SIG-M5 (cell line): ENCODE results near the gene SYMPK.
A peak's percentile ranks its signal among the peaks of the same experiment; 100 is the strongest.
"Not testable (repeated sequence)": the region's sequence is repeated elsewhere in the genome, so short reads cannot be mapped to it uniquely, and the experiment has no call there.

Experiments
- DNase-seq: peaks from one replicate; lab custom pipeline; 2025; lab: John Stamatoyannopoulos, UW

The SYMPK gene

DNA sequence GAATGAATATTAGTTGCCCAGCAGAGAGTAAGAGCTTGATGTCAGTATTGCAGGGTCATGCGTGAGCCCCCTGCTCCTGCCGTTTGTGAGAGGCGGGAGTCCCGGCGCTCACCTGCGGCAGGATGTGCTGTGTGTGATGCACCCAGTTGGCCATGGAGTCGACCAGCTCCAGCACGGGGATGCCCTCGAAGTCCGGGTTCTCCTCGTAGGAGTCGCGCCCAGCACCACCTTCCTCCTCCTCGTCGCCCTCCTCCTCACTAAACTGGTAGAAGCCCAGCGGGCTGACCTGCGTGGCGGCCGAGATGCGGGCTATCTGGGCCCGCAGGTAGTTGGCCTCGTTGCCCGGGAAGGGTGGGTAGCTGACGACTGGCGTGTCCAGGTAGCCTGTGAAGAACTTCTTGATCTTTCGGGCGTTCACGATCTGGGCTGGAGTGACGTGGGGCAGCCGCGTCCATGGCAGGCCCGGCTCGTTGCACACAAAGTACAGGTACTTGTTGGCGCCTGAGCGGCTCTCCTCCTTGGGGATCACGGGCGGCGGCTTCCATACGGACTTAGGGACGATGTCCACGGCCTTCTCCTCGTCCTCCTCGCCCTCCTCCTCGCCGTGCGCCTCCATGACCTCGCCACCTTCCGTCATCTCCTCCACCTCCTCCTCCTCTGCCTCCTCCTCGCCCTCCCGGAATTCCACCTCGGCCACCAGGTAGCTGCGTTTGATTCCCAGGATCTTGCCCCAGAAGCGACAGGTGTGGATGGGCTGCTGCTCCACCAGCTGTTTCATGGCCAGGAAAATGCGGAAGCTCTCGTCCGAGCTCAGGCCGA is 58.6 kb downstream of the SYMPK start:
- no peak for DNase-seq

- no peak for DNase-seq
These were observed 61.3 kb downstream of the SYMPK start for GRCh38 chr19:45801603-45802175.

DNA sequence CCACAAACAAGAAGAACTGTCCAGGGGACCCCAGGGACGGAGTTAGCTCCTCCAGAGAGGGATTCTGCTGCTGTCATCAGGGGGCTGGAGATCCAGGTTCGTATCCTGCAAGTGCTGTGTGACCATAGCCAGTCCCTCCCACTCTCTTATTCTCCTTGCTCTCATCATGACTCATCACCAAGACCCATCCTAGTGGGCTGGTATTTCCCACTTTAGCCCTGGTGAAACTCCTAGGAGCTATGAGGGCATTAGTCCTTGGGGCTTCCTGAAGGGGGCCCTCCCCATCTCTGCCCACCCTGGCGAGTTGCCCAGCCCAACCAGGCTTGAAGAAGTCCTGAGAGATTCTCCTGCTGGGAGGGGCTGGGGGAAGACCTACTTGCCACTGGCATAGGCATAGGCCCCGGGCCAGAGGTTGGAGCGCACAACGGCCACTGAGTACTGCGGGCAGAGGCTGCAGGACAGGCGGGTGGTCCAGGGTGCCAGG is 62.8 kb downstream of the SYMPK start:
- DNase-seq = no peak

GRCh38 chr19:45799541-45799940 is 63.4 kb downstream of the SYMPK start:
- not testable (repeated sequence) for DNase-seq

- no peak for DNase-seq
These were observed 63.9 kb downstream of the SYMPK start for GRCh38 chr19:45798995-45799517.

GRCh38 chr19:45794627-45795026 is 68.3 kb downstream of the SYMPK start:
- DNase-seq = no peak

DNA sequence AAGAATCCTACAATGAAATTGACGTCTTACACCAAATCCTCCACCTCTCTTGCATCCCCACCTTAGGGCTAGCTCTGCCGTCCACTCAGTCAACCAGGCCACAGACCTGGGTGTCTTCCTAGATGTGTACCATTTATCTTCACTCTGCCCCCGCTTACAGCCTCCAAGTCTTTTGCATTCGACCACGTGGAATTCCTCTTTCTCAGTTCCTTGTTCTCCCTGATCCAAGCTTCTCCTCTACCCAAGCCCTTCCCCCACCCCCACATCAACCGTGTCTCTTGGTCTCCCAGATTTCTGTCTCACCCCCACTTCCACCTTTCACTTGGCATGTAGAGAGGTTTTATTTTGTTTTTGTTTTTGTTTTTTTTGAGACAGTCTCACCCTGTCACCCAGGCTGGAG is 69.1 kb downstream of the SYMPK start:
- no peak for DNase-seq

GRCh38 chr19:45793178-45793564 is 69.8 kb downstream of the SYMPK start:
- DNase-seq = no peak

- DNase-seq = peak; percentile 39
These were observed 70.3 kb downstream of the SYMPK start, which contains the start of gene DMWD for GRCh38 chr19:45792470-45793177. Gene DMWD (minus strand): TSS chr19:45792845. CDS start chr19:45792756, 89 bp downstream.

DNA sequence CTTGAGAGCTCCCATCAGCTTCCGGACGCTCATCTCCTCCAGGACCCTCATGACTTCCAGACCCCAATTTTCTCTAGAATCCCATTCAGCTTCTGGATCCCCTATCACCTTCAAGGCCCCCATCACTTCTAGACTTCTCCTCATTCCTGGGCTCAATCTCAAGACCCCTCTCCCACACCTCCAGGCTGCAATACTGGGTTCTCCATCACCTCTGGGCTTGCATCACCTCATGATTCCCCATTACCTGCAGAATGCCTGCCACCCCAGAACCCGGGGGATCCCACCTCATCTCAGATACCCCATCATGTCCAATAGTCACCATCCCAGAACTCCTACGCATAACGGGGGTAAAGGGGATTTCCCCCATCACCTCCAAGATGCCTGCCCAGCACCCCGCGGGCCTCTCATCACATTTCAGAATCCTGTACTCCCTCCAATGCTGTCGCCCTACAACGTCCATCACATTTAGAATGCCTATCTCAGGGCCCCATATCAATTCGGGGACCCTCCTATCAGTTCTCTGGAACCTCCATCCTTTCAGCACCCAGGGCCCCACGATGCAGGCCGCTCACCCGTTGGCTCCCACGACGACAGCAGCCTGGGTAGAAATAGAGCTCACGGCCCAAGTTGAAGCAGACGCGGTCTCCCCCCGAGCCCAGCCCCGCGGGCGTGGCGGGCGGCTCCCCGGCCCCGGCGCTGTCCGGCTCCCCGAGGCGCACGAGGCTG is 71.0 kb downstream of the SYMPK start:
- no peak for DNase-seq

DNA sequence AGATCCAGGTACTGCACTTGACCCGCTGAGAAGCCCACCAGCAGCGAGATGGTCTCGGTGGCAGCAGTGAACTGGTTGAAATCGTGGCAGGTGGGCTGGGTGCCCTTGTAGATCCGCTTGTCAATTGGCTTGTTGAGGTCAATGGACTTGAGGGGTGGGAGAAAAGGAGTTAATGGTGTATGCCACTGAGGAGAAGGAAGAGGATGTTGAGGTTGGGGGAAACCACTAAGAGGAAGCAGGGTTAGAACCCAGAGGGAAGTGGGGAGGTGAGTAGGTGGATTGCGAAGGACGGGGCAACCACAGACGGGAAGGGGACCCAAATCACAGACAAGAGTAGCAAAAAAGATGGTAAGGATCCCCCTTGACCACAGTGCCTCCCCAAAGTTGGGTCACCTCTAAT is 72.0 kb downstream of the SYMPK start:
- peak; percentile 82 for DNase-seq

DNA sequence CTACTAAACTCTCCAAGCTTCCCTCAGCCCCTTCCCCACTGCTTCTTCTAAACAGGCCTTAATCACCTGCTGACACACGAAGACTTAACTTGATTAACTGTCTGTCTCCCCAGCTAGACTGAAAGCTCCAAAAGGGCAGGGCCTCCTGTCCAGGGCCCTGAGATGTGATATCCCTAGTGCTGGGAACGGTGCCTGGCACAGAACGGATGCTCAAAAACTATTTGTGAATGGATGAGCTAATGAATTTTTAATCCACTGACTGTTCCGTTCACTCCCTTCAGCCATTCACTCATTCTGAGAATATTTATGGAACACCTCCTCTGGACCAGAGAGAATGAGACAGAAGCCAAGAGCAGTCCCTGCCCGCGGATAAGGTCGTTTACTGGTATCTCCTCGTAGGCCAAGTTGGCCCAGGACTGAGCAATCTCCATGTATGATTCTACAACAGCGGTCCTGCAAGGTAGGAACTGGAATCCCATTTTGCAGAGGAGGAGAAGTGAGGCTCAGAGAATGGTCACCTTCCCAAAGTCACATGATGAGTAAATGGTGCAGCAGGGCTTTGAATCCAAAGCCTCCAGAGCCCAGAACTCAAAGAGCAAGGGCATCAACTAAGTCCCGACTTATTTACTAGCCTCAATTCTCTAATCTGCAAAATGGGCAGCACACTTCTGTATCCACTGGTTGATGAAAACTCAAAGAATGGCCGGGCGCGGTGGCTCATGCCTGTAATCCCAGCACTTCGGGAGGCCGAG is 73.7 kb downstream of the SYMPK start:
- DNase-seq = no peak

DNA sequence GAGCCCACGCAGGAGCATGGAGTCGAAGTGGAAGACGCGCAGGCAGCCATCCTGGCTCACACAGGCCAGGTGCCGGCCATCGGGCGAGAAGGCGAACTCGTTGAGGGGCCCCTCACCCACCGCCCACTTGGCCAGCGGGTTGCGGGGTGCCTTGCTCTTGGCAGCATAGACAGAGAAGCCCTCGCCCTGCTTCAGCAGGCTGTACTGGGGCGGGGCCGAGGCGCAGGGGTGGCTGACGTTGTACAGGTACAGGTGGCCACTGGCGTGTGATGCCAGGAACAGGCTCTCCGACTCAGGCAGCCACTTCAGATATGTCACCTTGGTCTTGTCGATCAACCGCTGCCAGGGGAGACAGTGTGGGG is 76.4 kb downstream of the SYMPK start:
- no peak for DNase-seq

DNA sequence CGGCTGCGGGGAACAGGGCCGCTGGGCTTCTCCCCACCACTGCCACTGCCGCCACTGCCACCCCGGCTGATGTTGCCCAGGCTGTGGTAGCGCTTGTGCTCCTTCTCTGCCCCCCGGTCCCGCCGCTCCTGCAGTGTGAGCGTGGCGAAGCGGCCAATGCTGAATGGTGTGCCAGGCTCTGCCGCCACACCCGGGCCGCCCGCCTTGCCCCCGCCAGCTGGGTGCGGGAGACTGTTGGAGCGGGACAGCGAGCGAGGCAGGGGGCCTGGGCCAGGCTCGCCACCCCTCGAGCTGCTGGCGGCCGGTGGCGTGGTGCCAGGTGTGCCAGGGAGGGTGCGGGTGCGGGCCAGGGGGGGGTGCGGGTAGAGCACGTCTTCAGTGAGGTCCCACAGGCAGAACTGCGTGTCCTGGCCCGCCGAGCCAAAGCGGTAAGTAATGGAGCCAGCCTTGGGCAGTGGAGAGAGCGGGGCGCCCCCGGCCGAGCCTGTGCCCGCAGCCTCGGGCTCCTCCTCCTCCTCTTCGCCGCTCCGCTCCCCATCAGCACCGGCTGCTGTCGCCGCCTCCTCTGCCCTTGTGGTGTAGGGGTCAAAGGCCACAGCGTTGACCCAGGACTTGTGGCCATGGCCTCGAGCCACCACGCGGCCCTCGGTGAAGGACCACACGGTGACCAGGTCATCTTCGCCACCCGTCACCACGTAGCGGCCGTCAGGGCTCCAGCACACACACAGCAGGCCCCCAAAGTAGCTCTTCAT is 77.0 kb downstream of the SYMPK start:
- no peak for DNase-seq

DNA sequence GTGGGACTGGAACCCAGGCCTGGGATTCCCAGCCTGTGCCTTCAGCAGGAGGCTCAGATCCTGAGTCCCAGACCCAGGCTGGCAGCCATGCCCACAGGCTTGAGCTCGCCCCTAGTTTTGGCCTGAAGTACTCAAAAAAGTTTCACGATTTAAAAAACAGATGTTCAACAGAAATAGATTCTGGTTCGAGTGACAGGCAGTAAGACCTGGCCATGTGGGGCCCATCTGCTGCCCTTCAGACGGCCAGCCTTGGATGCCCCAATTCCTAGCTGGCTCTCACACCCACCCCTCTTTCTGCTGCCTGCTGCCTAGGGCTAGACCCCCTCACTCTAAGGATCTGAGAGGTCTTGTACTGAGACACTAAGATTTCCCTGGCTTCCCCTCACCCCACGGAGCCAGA is 77.8 kb downstream of the SYMPK start:
- DNase-seq = no peak

- DNase-seq = no peak
These were observed 78.9 kb downstream of the SYMPK start for GRCh38 chr19:45784096-45784495.

DNA sequence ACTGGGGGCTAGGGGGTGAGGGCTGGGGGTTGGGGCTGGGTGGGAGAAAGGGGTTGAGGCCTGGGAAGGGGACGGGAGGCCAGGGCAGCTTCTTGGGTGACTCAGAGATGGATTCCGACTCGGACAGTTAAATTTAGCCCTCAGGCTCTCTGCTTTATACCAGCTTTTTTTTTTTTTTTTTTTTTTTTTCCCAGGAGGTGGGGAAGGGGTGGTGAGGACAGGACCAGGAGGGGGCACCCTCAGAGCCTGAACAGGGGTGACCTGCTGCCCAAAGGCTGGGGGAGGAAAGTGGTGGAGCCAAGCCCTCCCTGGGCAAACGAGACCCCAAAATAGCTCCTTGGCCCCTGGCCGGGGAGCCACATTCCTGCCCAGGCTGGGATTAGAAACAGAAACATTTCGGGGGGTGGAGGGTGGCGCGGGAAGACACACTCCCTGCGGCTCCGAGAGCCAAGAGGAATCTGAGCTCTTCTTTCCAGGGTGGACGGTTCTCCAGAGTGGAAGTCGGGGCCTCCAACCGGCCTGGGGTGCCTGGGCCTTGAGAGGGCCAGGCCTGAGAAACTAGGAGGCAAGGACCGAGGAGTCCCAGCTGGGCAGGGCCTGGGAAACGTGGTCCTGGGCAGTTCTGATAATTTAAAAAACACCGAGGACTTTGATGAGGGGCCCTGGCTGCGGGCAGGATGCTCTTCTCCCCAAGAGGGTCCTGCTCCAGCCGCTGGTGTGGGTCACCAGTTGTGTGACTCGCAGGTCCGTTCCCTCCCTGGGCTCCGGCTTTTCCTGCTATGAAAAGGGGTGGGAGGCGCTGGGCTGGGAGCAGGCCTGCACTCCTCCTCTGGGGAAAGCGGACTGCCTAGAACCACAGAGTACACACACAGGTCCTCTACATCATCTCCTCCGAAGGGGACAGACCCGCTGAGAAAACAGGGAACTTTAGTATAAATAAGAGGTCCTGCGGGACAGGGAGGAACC is 79.8 kb downstream of the SYMPK start:
- no peak for DNase-seq

GRCh38 chr19:45782162-45782691 is 80.7 kb downstream of the SYMPK start, which contains the start of gene DMPK:
Gene DMPK (minus strand): TSS chr19:45782490. CDS start chr19:45782352, 138 bp downstream.
- DNase-seq = no peak
